Measurements from ENCODE around the gene HSD3B1. TPM values are rescaled to one million over a fixed set of nuclear protein-coding genes. Genes with fewer than 3 reads are reported as not detected.

HSD3B1 gene
- polyA plus RNA-seq, 1 of the 3 experiments (the other 2 are of a cell fraction) = not detected

GRCh38 chr1:119542492-119542946 is 35.5 kb downstream of the HSD3B1 start:
- Histone ChIP-seq H3K9ac (no peak overlapping the region), H3K27me3 (ENCODE audit: insufficient read depth) (no peaks in the 10 kb centered on the region; the same call in 1 of the 2 replicates), H3K4me2 (no peak overlapping the region), H4K20me1 (ENCODE audit: insufficient read depth) (no peaks in the 10 kb centered on the region), H3K79me2 (ENCODE audit: insufficient read depth) (no peaks in the 10 kb centered on the region), H3K4me1 (ENCODE audit: control insufficient read depth in 1 of 2, insufficient read depth in 2 of 2, low read depth in 1 of 2, low read length in 1 of 2) (no peaks in the 10 kb centered on the region), H3K9me2 (no peaks in the 10 kb centered on the region), H2AFZ (ENCODE audit: low read depth) (no peak overlapping the region), H3K36me3 (replicated peaks in 1 of 2; ENCODE audit: control insufficient read depth in 1 of 2, insufficient read depth in 2 of 2, low read length in 1 of 2) (no peaks in the 10 kb centered on the region), H3K4me3 (ENCODE audit: low read depth in 2 of 2, low read length in 1 of 2) (no peak overlapping the region), H3F3A (replicated peaks; ENCODE audit: insufficient read depth) (no peaks in the 10 kb centered on the region), H3K27ac (ENCODE audit: low read depth in 2 of 2, low read length in 1 of 2) (no peak overlapping the region), H3K9me3 (no peaks in the 10 kb centered on the region)
- POLR2A ChIA-PET = no interaction called here
- WGBS (ENCODE audit: low lambda C conversion rate) = 25% methylated on average over 2 of the region's 2 CpGs
- no peak for TF ChIP-seq MEF2A (IDR thresholded peaks at IDR 0.05; ENCODE audit: borderline replicate concordance, low read depth)
- no peak for TF ChIP-seq TCF12 (IDR thresholded peaks at IDR 0.05)
- no peak for TF ChIP-seq NRF1 (IDR thresholded peaks at IDR 0.05; ENCODE audit: low read depth, low read length)
- no peak for TF ChIP-seq NFIC (IDR thresholded peaks at IDR 0.05; ENCODE audit: borderline replicate concordance)
- TF ChIP-seq PBX3 (IDR thresholded peaks at IDR 0.05) = no peak
- no peak for TF ChIP-seq ZBTB33 (IDR thresholded peaks at IDR 0.05; ENCODE audit: borderline replicate concordance, low read depth)
- no peak for TF ChIP-seq CHD2 (IDR thresholded peaks at IDR 0.05; ENCODE audit: low read length, partially characterized antibody)
- no peak for TF ChIP-seq YY1 (IDR thresholded peaks at IDR 0.05; ENCODE audit: low read depth)
- TF ChIP-seq FOXJ3 (CRISPR knock-in tag; IDR thresholded peaks at IDR 0.05) = no peak
- TF ChIP-seq RCOR1 (IDR thresholded peaks at IDR 0.05; ENCODE audit: low read length) = no peak
- CTCF ChIA-PET = no interaction called here
- DNase-seq = no peak

- 33% methylated on average over 3 of the region's 3 CpGs for WGBS (ENCODE audit: low lambda C conversion rate)
- H3K9me2 ChIP-seq = no peaks in the 10 kb centered on the region
Observed at GRCh38 chr1:119544165-119544762, 37.3 kb downstream of the HSD3B1 start.

More at GRCh38 chr1:119544165-119544762, 37.3 kb downstream of the HSD3B1 start:
- Histone ChIP-seq H3K4me3 (ENCODE audit: low read depth in 2 of 2, low read length in 1 of 2) (no peak overlapping the region), H3K4me2 (no peak overlapping the region), H3K9ac (no peak overlapping the region), H4K20me1 (ENCODE audit: insufficient read depth) (no peaks in the 10 kb centered on the region), H3K27me3 (ENCODE audit: insufficient read depth) (peaks cover 7% of the 10 kb centered on the region; the same call in 1 of the 2 replicates), H3K36me3 (replicated peaks in 1 of 2; ENCODE audit: control insufficient read depth in 1 of 2, insufficient read depth in 2 of 2, low read length in 1 of 2) (no peaks in the 10 kb centered on the region), H3K79me2 (ENCODE audit: insufficient read depth) (no peaks in the 10 kb centered on the region), H2AFZ (ENCODE audit: low read depth) (no peak overlapping the region), H3K4me1 (ENCODE audit: control insufficient read depth in 1 of 2, insufficient read depth in 2 of 2, low read depth in 1 of 2, low read length in 1 of 2) (no peaks in the 10 kb centered on the region), H3F3A (replicated peaks; ENCODE audit: insufficient read depth) (no peaks in the 10 kb centered on the region), H3K9me3 (no peaks in the 10 kb centered on the region), H3K27ac (ENCODE audit: low read depth in 2 of 2, low read length in 1 of 2) (no peak overlapping the region)
- POLR2A ChIA-PET = no interaction called here
- TF ChIP-seq RXRA (IDR thresholded peaks at IDR 0.05; ENCODE audit: borderline replicate concordance, low read depth) (no peak), CTCF (IDR thresholded peaks at IDR 0.05) (peak; percentile 41)
- peak; percentile 1 for DNase-seq
- CTCF ChIA-PET = interaction anchor here (0.9 to 1.7 kb wide), 4 partner anchors 10 to 67 kb away, joined by 3 to 4 read pairs (median 4); partner anchors contain the start of gene HSD3B1
